ENCODE results near the gene ADAMTS14. TPM values are rescaled to one million over a fixed set of nuclear protein-coding genes. Genes with fewer than 3 reads are reported as not detected.

ADAMTS14 gene
- polyA plus RNA-seq, 3 donors = 0.05 TPM; not detected in 2

DNA sequence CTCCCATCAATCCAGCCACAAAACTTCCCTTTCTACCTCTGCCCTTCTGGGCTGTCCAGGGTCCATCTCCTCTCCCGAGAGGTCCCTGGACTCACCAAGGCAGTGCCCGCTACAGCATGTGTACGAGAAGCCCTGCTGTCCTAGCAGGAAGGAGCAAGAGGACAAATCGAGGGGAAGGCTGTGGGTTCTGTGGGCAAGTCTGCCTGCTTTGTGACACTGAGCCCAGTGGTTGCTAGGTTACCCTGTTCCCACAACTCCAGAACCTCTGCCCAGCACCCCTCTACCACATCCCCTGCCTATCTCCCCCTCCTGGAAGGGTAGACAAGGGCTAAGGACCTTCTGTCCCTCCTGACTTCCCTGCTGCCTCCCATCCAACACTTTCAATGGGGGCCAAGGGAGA lies 112.9 kb downstream of the ADAMTS14 start, which contains the start of gene TBATA:
Gene TBATA (minus strand): TSS at position 188 of the 400 bp plus-strand sequence. CDS start 1,998 bp downstream, outside the sequence.
- no peaks in the 10 kb centered on the region for H3K36me3 ChIP-seq (replicated peaks in 1 of 2; ENCODE audit: control insufficient read depth in 1 of 2, insufficient read depth in 2 of 2, low read length in 2 of 2)
- peaks cover 22% of the 10 kb centered on the region for H3K4me1 Mint-ChIP-seq
- H3K27me3 Mint-ChIP-seq (ENCODE audit: low read depth in 3 of 3) = peaks cover 2 to 5% (median 3%) of the 10 kb centered on the region in 3 donors
- H3K36me3 Mint-ChIP-seq = no peaks in the 10 kb centered on the region
- H2AFZ ChIP-seq (ENCODE audit: insufficient read depth, low read depth, low read length, poor library complexity, severe bottlenecking) = no peak within 1 kb of the TSS
- H3K4me3 ChIP-seq (replicated peaks in 1 of 3; ENCODE audit: low read depth in 2 of 3, low read length in 3 of 3) = no peak within 1 kb of the TSS
- H3K79me2 ChIP-seq (ENCODE audit: insufficient read depth, low read length) = no peaks in the 10 kb centered on the region
- no peaks in the 10 kb centered on the region for H3K9me3 Mint-ChIP-seq
- peak within 1 kb of the TSS in 1 of 7 donors; percentile 72 for H3K27ac Mint-ChIP-seq
- no peaks in the 10 kb centered on the region for H3K27me3 ChIP-seq (ENCODE audit: control insufficient read depth in 2 of 2, insufficient read depth in 2 of 2, low read length in 2 of 2)
- peak within 1 kb of the TSS in 1 of 2 donors; percentile 15 for H3K4me3 Mint-ChIP-seq
- intact Hi-C loops (cut with micrococcal nuclease) = no loop called here
- no peak within 1 kb of the TSS for H3K27ac ChIP-seq (ENCODE audit: low read depth in 1 of 2, low read length in 2 of 2)
- TF ChIP-seq, protein P1, sequence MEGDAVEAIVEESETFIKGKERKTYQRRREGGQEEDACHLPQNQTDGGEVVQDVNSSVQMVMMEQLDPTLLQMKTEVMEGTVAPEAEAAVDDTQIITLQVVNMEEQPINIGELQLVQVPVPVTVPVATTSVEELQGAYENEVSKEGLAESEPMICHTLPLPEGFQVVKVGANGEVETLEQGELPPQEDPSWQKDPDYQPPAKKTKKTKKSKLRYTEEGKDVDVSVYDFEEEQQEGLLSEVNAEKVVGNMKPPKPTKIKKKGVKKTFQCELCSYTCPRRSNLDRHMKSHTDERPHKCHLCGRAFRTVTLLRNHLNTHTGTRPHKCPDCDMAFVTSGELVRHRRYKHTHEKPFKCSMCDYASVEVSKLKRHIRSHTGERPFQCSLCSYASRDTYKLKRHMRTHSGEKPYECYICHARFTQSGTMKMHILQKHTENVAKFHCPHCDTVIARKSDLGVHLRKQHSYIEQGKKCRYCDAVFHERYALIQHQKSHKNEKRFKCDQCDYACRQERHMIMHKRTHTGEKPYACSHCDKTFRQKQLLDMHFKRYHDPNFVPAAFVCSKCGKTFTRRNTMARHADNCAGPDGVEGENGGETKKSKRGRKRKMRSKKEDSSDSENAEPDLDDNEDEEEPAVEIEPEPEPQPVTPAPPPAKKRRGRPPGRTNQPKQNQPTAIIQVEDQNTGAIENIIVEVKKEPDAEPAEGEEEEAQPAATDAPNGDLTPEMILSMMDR (IDR thresholded peaks at IDR 0.05) = no peak
- H3K9ac ChIP-seq (ENCODE audit: insufficient read depth, low read length, poor library complexity, severe bottlenecking) = no peak within 1 kb of the TSS
- H3K4me2 ChIP-seq (replicated peaks; ENCODE audit: extremely low read depth, low read length, poor library complexity, severe bottlenecking) = no peak within 1 kb of the TSS
- WGBS (ENCODE audit: insufficient coverage) = 0% methylated on average over 2 of the region's 4 CpGs
- no peaks in the 10 kb centered on the region for H4K20me1 ChIP-seq (ENCODE audit: insufficient read depth, low read length)
- H3K4me1 ChIP-seq (ENCODE audit: control insufficient read depth in 1 of 2, insufficient read depth in 2 of 2, low read length in 2 of 2) = peaks cover 19 to 20% of the 10 kb centered on the region in 2 donors
- DNase-seq = no peak
- no peaks in the 10 kb centered on the region for H3K9me3 ChIP-seq (replicated peaks in 1 of 2; ENCODE audit: control insufficient read depth in 1 of 2, insufficient read depth in 1 of 2, low read length in 2 of 2)

DNA sequence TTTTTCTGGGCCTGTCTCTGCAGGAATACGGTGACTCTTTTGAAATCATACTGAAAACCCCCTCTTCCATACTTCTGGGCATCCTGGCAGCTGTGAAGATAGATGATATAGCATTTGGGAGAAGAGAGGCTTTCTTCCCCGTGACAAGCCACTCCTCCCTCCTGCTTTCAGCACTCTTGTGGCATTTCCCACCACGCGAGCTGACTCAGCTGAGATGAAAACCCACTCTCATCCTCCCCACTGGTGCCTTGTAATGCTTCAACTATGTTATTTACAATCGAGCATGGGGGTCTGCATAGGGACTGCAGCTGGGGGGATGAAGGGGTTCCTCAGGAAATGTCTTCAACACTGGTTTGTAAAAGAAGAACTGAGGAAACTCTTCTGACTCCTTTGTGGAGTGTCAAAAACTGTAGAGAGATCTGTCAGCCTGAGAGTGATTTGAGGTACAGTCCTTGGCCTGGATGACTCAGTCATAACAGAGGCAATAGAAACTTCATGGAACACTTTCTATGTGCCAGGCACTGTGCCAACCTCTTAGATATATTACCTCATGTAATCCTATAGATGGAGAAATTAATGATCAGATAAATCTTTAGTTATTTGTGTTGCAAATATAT lies 114.6 kb downstream of the ADAMTS14 start:
- Histone ChIP-seq H2AFZ (ENCODE audit: insufficient read depth, low read depth, low read length, poor library complexity, severe bottlenecking) (peak overlapping the region; percentile 43), H3K4me1 (ENCODE audit: control insufficient read depth in 1 of 2, insufficient read depth in 2 of 2, low read length in 2 of 2) (peaks cover 14 to 17% of the 10 kb centered on the region in 2 donors), H3K4me3 (replicated peaks in 1 of 3; ENCODE audit: low read depth in 2 of 3, low read length in 3 of 3) (no peak overlapping the region), H3K27ac (ENCODE audit: low read depth in 1 of 2, low read length in 2 of 2) (no peak overlapping the region), H3K9ac (ENCODE audit: insufficient read depth, low read length, poor library complexity, severe bottlenecking) (no peak overlapping the region), H3K79me2 (ENCODE audit: insufficient read depth, low read length) (no peaks in the 10 kb centered on the region), H4K20me1 (ENCODE audit: insufficient read depth, low read length) (no peaks in the 10 kb centered on the region), H3K36me3 (replicated peaks in 1 of 2; ENCODE audit: control insufficient read depth in 1 of 2, insufficient read depth in 2 of 2, low read length in 2 of 2) (no peaks in the 10 kb centered on the region), H3K4me2 (replicated peaks; ENCODE audit: extremely low read depth, low read length, poor library complexity, severe bottlenecking) (no peak overlapping the region), H3K9me3 (replicated peaks in 1 of 2; ENCODE audit: control insufficient read depth in 1 of 2, insufficient read depth in 1 of 2, low read length in 2 of 2) (no peaks in the 10 kb centered on the region), H3K27me3 (ENCODE audit: control insufficient read depth in 2 of 2, insufficient read depth in 2 of 2, low read length in 2 of 2) (no peaks in the 10 kb centered on the region)
- H3K36me3 Mint-ChIP-seq = no peaks in the 10 kb centered on the region
- no peaks in the 10 kb centered on the region for H3K9me3 Mint-ChIP-seq
- DNase-seq = peak in 1 of 3 donors; percentile 46
- H3K4me1 Mint-ChIP-seq = peaks cover 20% of the 10 kb centered on the region
- H3K27ac Mint-ChIP-seq = peak overlapping the region in 1 of 7 donors; percentile 43
- WGBS (ENCODE audit: insufficient coverage) = 0% methylated on average over 1 of the region's 5 CpGs
- peaks cover 2 to 11% (median 3%) of the 10 kb centered on the region in 3 donors for H3K27me3 Mint-ChIP-seq (ENCODE audit: low read depth in 3 of 3)
- no peak overlapping the region for H3K4me3 Mint-ChIP-seq
- intact Hi-C loops (cut with micrococcal nuclease) = no loop called here
- TF ChIP-seq, protein P1 (IDR thresholded peaks at IDR 0.05) = no peak
